HepG2 (cell line): ENCODE measurements around the gene ERP27. TPM values are rescaled to one million over a fixed set of nuclear protein-coding genes. Genes with fewer than 3 reads are reported as not detected.

ENCODE experiments used
- ATAC-seq: fragments of 200-7000 bp; cut with Tn5 transposase; 3 replicates; pipeline ENCODE4 v1.9.1; 2020; ENCODE audit warnings: mild to moderate bottlenecking, moderate library complexity
- BruUV-seq: library from RNA; stranded (reverse); fragments of 400-500 nt; replicated peaks from 2 replicates; lab custom pipeline; 2021; lab: Mats Ljungman, UMichigan
- CTCF ChIA-PET: fragments of 300-600 bp; formaldehyde crosslinking; extraction: SDS; loops from one replicate; lab custom pipeline; 2021; ENCODE audit warnings: low total read pairs, inconsistent platforms, low intra/inter-chr PET ratio; lab: Yijun Ruan, JAX
- POLR2A ChIA-PET: fragments of 350-600 bp; sonication (Branson Sonifier 250); formaldehyde crosslinking; loops from one replicate; lab custom pipeline; 2020; ENCODE audit warnings: antibody characterized with exemption, inconsistent platforms; lab: Yijun Ruan, JAX
- DNase-seq: peaks from one replicate; pipeline ENCODE4 v3.0.0-alpha.2; 2015; ENCODE audit warnings: low spot score
- FAIRE-seq: peaks from 3 replicates; lab custom pipeline; 2011; peaks lifted over from hg19 to GRCh38; lab: Jason Lieb, UNC
- H2AFZ ChIP-seq: one replicate; pipeline ENCODE4 v1.6.1; 2011; ENCODE audit warnings: low read length, inconsistent platforms
- H3K27ac ChIP-seq: fragments of 300-600 bp; 3 replicates; pipeline ENCODE4 v1.8.0; 2011; ENCODE audit warnings: mixed run types, mild to moderate bottlenecking, mixed read lengths, low read length, inconsistent platforms; ENCODE audit not compliant: insufficient read depth; ENCODE audit errors: extremely low read length
- H3K27me3 ChIP-seq, 2 experiments: fragments of 200-600 bp in 1 of 2; 2 replicates in 1 of 2; 3 replicates in 1 of 2; pipeline versions ENCODE4 v1.6.0 to v1.8.0; 2011; ENCODE audit warnings: low read length in 2 of 2, mild to moderate bottlenecking in 2 of 2, moderate library complexity in 2 of 2, inconsistent platforms in 1 of 2; ENCODE audit not compliant: insufficient read depth in 2 of 2, control insufficient read depth in 1 of 2
- H3K36me3 ChIP-seq, 2 experiments: fragments of 200-600 bp in 1 of 2; replicated peaks in 1 of 2; 2 replicates in 1 of 2; 3 replicates in 1 of 2; pipeline versions ENCODE4 v1.5.1 to v1.8.0; 2011; ENCODE audit warnings: low read length in 2 of 2, inconsistent platforms in 1 of 2; ENCODE audit not compliant: insufficient read depth in 2 of 2, control insufficient read depth in 1 of 2
- H3K4me1 ChIP-seq: 2 replicates; pipeline ENCODE4 v1.5.1; 2012; ENCODE audit warnings: low read length, inconsistent platforms; ENCODE audit not compliant: insufficient read depth
- H3K4me2 ChIP-seq: 2 replicates; pipeline ENCODE4 v1.6.0; 2011; ENCODE audit warnings: low read depth, low read length, inconsistent platforms
- H3K4me3 ChIP-seq, 3 experiments: fragments of 200-600 bp in 1 of 3; sonication (generic), shearing (Covaris generic) in 1 of 3; replicated peaks in 1 of 3; 2 replicates each; pipeline ENCODE4 v1.5.1; 2011 to 2016; ENCODE audit warnings: low read length in 3 of 3, inconsistent platforms in 2 of 3, low read depth in 2 of 3, mild to moderate bottlenecking in 2 of 3, control low read depth in 1 of 3, mixed read lengths in 1 of 3; ENCODE audit not compliant: insufficient read depth in 1 of 3
- H3K79me2 ChIP-seq: one replicate; pipeline ENCODE4 v1.6.1; 2011; ENCODE audit warnings: low read length, inconsistent platforms; ENCODE audit not compliant: insufficient read depth
- H3K9ac ChIP-seq: 2 replicates; pipeline ENCODE4 v1.6.0; 2011; ENCODE audit warnings: mild to moderate bottlenecking, low read depth, low read length, inconsistent platforms; ENCODE audit not compliant: insufficient read depth
- H3K9me3 ChIP-seq: 2 replicates; pipeline ENCODE4 v1.5.1; 2012; ENCODE audit warnings: mild to moderate bottlenecking, low read length
- H4K20me1 ChIP-seq: 2 replicates; pipeline ENCODE4 v1.6.0; 2011; ENCODE audit warnings: inconsistent platforms, mild to moderate bottlenecking, low read length, moderate library complexity; ENCODE audit not compliant: insufficient read depth
- ATRX ChIP-seq: sonication (generic); formaldehyde crosslinking; IDR thresholded peaks from 2 replicates; pipeline ENCODE4 v1.4.0; 2020; ENCODE audit warnings: missing genetic modification reagents, borderline replicate concordance
- GLI4 ChIP-seq: sonication (generic); formaldehyde crosslinking; IDR thresholded peaks from 2 replicates; pipeline ENCODE4 v1.5.1; 2020; ENCODE audit warnings: missing genetic modification reagents, mild to moderate bottlenecking, moderate library complexity, borderline replicate concordance
- ZBTB7B ChIP-seq: sonication (generic); formaldehyde crosslinking; IDR thresholded peaks from 2 replicates; pipeline ENCODE4 v1.4.0; 2020; ENCODE audit warnings: missing genetic modification reagents
- ZNF235 ChIP-seq: sonication (generic); formaldehyde crosslinking; IDR thresholded peaks from 2 replicates; pipeline ENCODE4 v1.8.1; 2023; ENCODE audit warnings: mild to moderate bottlenecking, missing genetic modification reagents, borderline replicate concordance
- ZNF264 ChIP-seq: sonication (generic); formaldehyde crosslinking; IDR thresholded peaks from 2 replicates; pipeline ENCODE4 v1.4.0; 2020; ENCODE audit warnings: missing genetic modification reagents
- ZNF619 ChIP-seq: sonication (generic); formaldehyde crosslinking; IDR thresholded peaks from 2 replicates; pipeline ENCODE4 v1.4.0; 2020; ENCODE audit warnings: mild to moderate bottlenecking, missing genetic modification reagents
- ZNF646 ChIP-seq: sonication (generic); formaldehyde crosslinking; IDR thresholded peaks from 2 replicates; pipeline ENCODE4 v1.9.0; 2021; ENCODE audit warnings: mild to moderate bottlenecking, missing genetic modification reagents
- ZNF709 ChIP-seq: sonication (generic); formaldehyde crosslinking; IDR thresholded peaks from 2 replicates; pipeline ENCODE4 v1.5.0; 2020; ENCODE audit warnings: mild to moderate bottlenecking, missing genetic modification reagents
- ZSCAN20 ChIP-seq: sonication (generic); formaldehyde crosslinking; IDR thresholded peaks from 2 replicates; pipeline ENCODE4 v1.4.0; 2020; ENCODE audit warnings: missing genetic modification reagents, mild to moderate bottlenecking, borderline replicate concordance
- WGBS: methylation state at CpG from one replicate; pipeline ENCODE4 v1.1.6; 2017; ENCODE audit warnings: low lambda C conversion rate; 5-methylcytosine and 5-hydroxymethylcytosine counted together
- in situ Hi-C: cut with HindIII; loops from 2 replicates; pipeline ENCODE4 v1.10.0; 2017; ENCODE audit warnings: low pct_unique_long_range_greater_than_20kb; ENCODE audit not compliant: extremely low pct_ligation_motif_present
- intact Hi-C: fragments of 100-400 bp; cut with micrococcal nuclease; formaldehyde crosslinking; loops from one replicate; pipeline ENCODE4 v1.10.0; 2022; ENCODE audit not compliant: unreplicated experiment
- polyA plus RNA-seq, 8 experiments: library from polyadenylated mRNA; depleted of rRNA in 3 of 8; stranded (reverse) in 7 of 8; unstranded in 1 of 8; fragments of >200 nt; fragmentation: Illumina TruSeq in 4 of 8; extraction: Trizol in 4 of 8; gene quantifications; 2 replicates each; pipeline versions ENCODE4 v1.2.1 to v1.2.3, GENCODE V29; 2011 to 2016; ENCODE audit warnings: low read depth in 4 of 8, missing spikeins in 1 of 8, mixed read lengths in 1 of 8; ENCODE audit not compliant: insufficient read depth in 1 of 8
- total RNA-seq, 5 experiments: library from RNA; depleted of rRNA; stranded (reverse); fragments of >200 nt; fragmentation: Illumina TruSeq; extraction: Trizol; gene quantifications; 2 replicates each; pipeline ENCODE4 v1.2.3, GENCODE V29; 2016; ENCODE audit warnings: low read depth in 1 of 5

Gene ERP27
- total and polyA plus RNA-seq, 2 of the 13 experiments (the other 11 are each of a cell fraction or from before 2014, with no cell fraction given): 1.8 to 6.6 TPM

DNA sequence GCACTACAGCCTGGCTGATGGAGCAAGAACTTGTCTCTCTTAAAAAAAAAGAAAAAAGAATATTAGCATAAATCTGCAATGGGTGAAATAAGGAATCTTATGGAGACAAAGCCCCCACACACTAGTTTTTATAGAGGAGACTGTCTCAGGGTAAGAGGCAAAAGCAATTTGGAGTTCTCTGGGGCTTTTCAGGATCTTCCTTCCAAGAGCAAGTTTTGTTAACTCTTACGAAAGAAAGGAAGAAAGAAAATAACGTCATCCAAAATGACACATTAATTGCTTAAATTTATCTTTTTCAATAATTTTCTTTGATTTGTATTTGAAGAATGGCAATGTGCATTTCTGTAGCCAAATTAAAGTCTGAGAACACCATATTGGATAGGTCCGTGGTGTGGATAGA, 38.3 kb upstream of the ERP27 start:
- no peak for FAIRE-seq
- CTCF ChIA-PET: no interaction called here
- in situ Hi-C loops: no loop called here

More for the DNA sequence above, 38.3 kb upstream of the ERP27 start:
- Histone ChIP-seq H3K4me1 (no peaks in the 10 kb centered on the region), H3K9me3 (no peaks in the 10 kb centered on the region), H3K27ac (no peak overlapping the region), H3K4me2 (no peak overlapping the region), H3K4me3 (no peak overlapping the region), H2AFZ (no peak overlapping the region), H4K20me1 (no peaks in the 10 kb centered on the region), H3K27me3 (no peaks in the 10 kb centered on the region; a peak in 1 of 5 replicates), H3K36me3 (no peaks in the 10 kb centered on the region), H3K9ac (no peak overlapping the region), H3K79me2 (no peaks in the 10 kb centered on the region)
- WGBS: 46% methylated on average over 3 of the region's 3 CpGs
- no peak for TF ChIP-seq ZNF264 (CRISPR knock-in tag)
- TF ChIP-seq ATRX (CRISPR knock-in tag): no peak
- TF ChIP-seq ZNF235 (CRISPR knock-in tag): no peak
- TF ChIP-seq ZSCAN20 (CRISPR knock-in tag): no peak
- no peak for TF ChIP-seq ZNF646
- TF ChIP-seq GLI4 (CRISPR knock-in tag): no peak
- TF ChIP-seq ZNF619 (CRISPR knock-in tag): no peak
- no peak for TF ChIP-seq ZNF709 (CRISPR knock-in tag)
- TF ChIP-seq ZBTB7B (CRISPR knock-in tag): no peak
- intact Hi-C loops: no loop called here
- DNase-seq (no peak), ATAC-seq (no peak)
- BruUV-seq: no TSS peak
- POLR2A ChIA-PET: no interaction called here
